ENCODE results near the gene PARD6B.

The PARD6B gene

GRCh38 chr20:50802289-50802688 lies 70.9 kb downstream of the PARD6B start:
- DNase-seq, result no peak

- no peak for DNase-seq
Observed at GRCh38 chr20:50804437-50805348, 73.3 kb downstream of the PARD6B start.

- DNase-seq, result no peak
Observed at GRCh38 chr20:50805349-50805684, 73.9 kb downstream of the PARD6B start.

- no peak for DNase-seq
Observed at GRCh38 chr20:50806126-50806768, 74.9 kb downstream of the PARD6B start.
